Thymus (tissue), 11 donors: Measurements from ENCODE around the gene RPP25L. TPM values are rescaled to one million over a fixed set of nuclear protein-coding genes. Genes with fewer than 3 reads are reported as not detected.

Experiments
- DNase-seq, 9 donors: peaks; one replicate each; pipeline ENCODE4 v3.0.0-alpha.2; 2013; ENCODE audit warnings: low spot score in 9 of 9, low read depth in 6 of 9, missing footprints in 1 of 9
- H3K27ac ChIP-seq, 2 donors: one replicate each; pipeline ENCODE4 v1.5.1; 2013; ENCODE audit warnings: control low read depth in 1 of 2, low read depth in 1 of 2, low read length in 1 of 2, mild to moderate bottlenecking in 1 of 2, moderate library complexity in 1 of 2
- H3K27me3 ChIP-seq, 2 donors: one replicate each; pipeline ENCODE4 v1.5.1; 2013; ENCODE audit warnings: low read length in 1 of 2; ENCODE audit not compliant: control insufficient read depth in 2 of 2, insufficient read depth in 1 of 2
- H3K36me3 ChIP-seq, 2 donors: one replicate each; pipeline ENCODE4 v1.5.1; 2013; ENCODE audit warnings: low read length in 1 of 2, mild to moderate bottlenecking in 1 of 2, moderate library complexity in 1 of 2; ENCODE audit not compliant: control insufficient read depth in 2 of 2, insufficient read depth in 2 of 2
- H3K4me1 ChIP-seq, 2 donors: one replicate each; pipeline ENCODE4 v1.5.1; 2013; ENCODE audit warnings: low read length in 2 of 2; ENCODE audit not compliant: control insufficient read depth in 2 of 2, insufficient read depth in 2 of 2
- H3K4me3 ChIP-seq, 2 donors: one replicate each; pipeline ENCODE4 v1.5.1; 2013; ENCODE audit warnings: low read length in 2 of 2, control low read depth in 1 of 2, mild to moderate bottlenecking in 1 of 2
- H3K9me3 ChIP-seq, 2 donors: one replicate each; pipeline ENCODE4 v1.5.1; 2013; ENCODE audit warnings: low read length in 1 of 2, mild to moderate bottlenecking in 1 of 2; ENCODE audit not compliant: control insufficient read depth in 2 of 2, insufficient read depth in 1 of 2
- WGBS: extraction: QIAGEN DNeasy Blood & Tissue Kit; methylation state at CpG from one replicate; pipeline ENCODE4 v1.1.7; 2013; 5-methylcytosine and 5-hydroxymethylcytosine counted together
- polyA plus RNA-seq: library from polyadenylated mRNA; stranded (reverse); fragments of 200-250 nt; gene quantifications from one replicate; pipeline ENCODE4 v1.2.3, GENCODE V29; 2013
- total RNA-seq: library from RNA; stranded (reverse); fragments of 120-200 nt; gene quantifications from one replicate; pipeline ENCODE4 v1.2.4, GENCODE V29; 2013
- donor health status: healthy.

RPP25L gene
- total and polyA plus RNA-seq, 2 donors = 38.4 to 40.8 TPM

DNA sequence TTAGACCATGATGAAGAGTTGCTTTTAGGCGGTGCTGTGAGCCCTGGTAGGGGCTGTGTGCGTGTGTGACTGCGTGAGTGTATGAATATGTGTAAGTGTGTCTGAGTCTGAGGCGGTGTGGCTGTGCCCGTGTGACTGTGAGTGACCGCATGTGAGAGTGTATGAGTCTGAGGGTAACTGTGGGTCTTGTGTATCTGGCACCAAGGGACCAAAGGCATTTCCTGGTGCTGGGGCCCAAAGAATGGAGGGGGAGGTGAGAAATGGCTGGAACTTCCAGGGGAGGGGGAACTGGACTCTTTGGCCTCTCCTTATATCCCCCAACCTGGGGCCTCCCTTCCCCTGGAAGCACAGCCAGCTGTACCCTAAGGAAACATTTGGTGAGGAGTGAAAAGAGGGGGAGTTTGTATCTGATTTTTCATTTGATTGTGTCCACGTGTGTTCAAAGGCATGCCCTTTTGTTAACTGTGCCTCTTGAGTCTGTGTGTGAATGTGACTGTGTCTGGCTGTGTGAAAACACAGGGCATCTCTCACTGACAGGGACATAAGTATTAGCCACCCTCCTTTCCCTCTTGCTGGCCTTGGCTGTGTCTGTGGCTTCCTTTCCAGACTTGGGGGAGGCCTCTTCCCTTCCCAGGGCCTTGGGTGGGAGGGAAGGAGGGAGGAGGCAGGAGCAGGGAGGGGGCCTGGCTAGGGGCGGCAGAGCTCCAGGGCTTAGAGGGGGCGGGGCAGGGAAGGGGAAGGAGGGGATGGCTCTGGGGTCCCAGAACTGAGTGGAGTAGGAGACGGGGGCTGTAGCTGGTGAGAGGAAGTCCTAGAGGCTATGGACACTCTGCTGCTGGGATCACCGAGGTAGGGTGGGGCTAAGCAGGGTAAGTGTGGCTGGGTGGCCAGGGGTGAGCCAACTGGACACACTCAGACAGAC is 41.5 kb upstream of the RPP25L start:
- Histone ChIP-seq H3K27ac (no peak overlapping the region), H3K27me3 (no peaks in the 10 kb centered on the region), H3K9me3 (no peaks in the 10 kb centered on the region), H3K4me1 (peaks cover 0 to 24% of the 10 kb centered on the region in 2 donors), H3K36me3 (peaks cover 12 to 29% of the 10 kb centered on the region in 2 donors), H3K4me3 (no peak overlapping the region)
- 79% methylated on average over 11 of the region's 11 CpGs for WGBS
- DNase-seq = no peak

DNA sequence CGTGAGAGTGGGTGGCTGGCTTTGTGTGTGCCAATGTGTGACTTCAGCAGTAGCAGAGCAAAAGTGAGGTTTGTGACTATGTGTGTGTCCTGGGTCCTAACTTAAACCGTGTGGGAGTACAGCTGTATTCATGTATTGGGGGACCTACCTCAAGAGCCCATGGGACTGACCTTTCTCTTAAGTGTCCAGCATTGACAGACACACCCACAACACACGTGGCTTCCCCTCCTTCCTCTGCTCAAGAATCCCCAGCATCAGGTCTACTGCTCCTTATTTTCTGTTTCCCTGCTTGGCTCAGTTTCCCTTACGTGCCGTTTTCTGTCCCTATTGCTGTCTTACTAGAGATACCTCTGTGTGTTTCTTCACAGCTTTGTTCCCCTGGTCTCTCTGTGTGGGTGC is 40.7 kb upstream of the RPP25L start:
- Histone ChIP-seq H3K4me3 (no peak overlapping the region), H3K4me1 (peaks cover 2 to 31% of the 10 kb centered on the region in 2 donors), H3K27ac (no peak overlapping the region), H3K9me3 (no peaks in the 10 kb centered on the region), H3K36me3 (peaks cover 14 to 35% of the 10 kb centered on the region in 2 donors), H3K27me3 (no peaks in the 10 kb centered on the region)
- DNase-seq = no peak
- 86% methylated on average over 5 of the region's 5 CpGs for WGBS

GRCh38 chr9:34651876-34652601 is 40.1 kb upstream of the RPP25L start, which contains the start of gene IL11RA:
Gene IL11RA, plus strand, starts transcription at chr9:34652185. Its CDS starts 3,033 bp downstream, at chr9:34655218.
- peak within 1 kb of the TSS in 1 of 2 donors; percentile 17 for H3K27ac ChIP-seq
- peak in 1 of 9 donors; percentile 41 for DNase-seq
- H3K36me3 ChIP-seq = peaks cover 14 to 35% of the 10 kb centered on the region in 2 donors
- no peaks in the 10 kb centered on the region for H3K9me3 ChIP-seq
- WGBS = 57% methylated on average over 24 of the region's 24 CpGs
- no peak within 1 kb of the TSS for H3K4me3 ChIP-seq
- no peaks in the 10 kb centered on the region for H3K27me3 ChIP-seq
- H3K4me1 ChIP-seq = peaks cover 6 to 37% of the 10 kb centered on the region in 2 donors

GRCh38 chr9:34651321-34651720 is 39.4 kb upstream of the RPP25L start:
- 92% methylated on average over 4 of the region's 4 CpGs for WGBS
- H3K4me3 ChIP-seq = no peak overlapping the region
- DNase-seq = no peak
- peaks cover 14 to 35% of the 10 kb centered on the region in 2 donors for H3K36me3 ChIP-seq
- H3K27ac ChIP-seq = no peak overlapping the region
- H3K27me3 ChIP-seq = no peaks in the 10 kb centered on the region
- H3K4me1 ChIP-seq = peaks cover 6 to 39% of the 10 kb centered on the region in 2 donors
- no peaks in the 10 kb centered on the region for H3K9me3 ChIP-seq

DNA sequence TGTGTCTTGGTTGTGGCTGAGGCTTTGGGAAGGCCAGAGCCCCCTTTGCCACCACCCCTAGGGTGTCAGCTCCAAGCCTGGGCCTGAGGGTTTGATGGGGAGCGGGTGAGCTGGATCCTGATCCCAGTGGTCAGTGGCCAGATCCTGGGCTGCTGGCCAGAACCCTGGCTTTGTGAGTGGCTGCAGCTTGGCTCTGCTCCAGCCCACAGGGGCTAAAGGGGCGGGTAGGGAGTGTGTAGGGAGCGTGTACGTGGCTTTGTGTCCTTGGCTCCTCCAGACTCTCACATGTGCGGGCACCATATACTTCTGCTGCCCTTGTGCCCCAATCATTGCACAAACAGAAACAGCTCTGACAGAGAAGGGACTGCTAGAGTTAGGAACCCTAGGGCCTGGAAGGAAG is 38.9 kb upstream of the RPP25L start:
- Histone ChIP-seq H3K4me3 (no peak overlapping the region), H3K27me3 (no peaks in the 10 kb centered on the region), H3K4me1 (peaks cover 9 to 43% of the 10 kb centered on the region in 2 donors), H3K9me3 (no peaks in the 10 kb centered on the region), H3K27ac (peak overlapping the region in 1 of 2 donors; percentile 17), H3K36me3 (peaks cover 14 to 35% of the 10 kb centered on the region in 2 donors)
- no peak for DNase-seq
- WGBS = 97% methylated on average over 5 of the region's 5 CpGs

- WGBS = over 99% methylated on average over 8 of the region's 8 CpGs
- Histone ChIP-seq H3K27ac (no peak overlapping the region), H3K9me3 (no peaks in the 10 kb centered on the region), H3K27me3 (no peaks in the 10 kb centered on the region), H3K4me3 (no peak overlapping the region), H3K4me1 (peaks cover 9 to 42% of the 10 kb centered on the region in 2 donors), H3K36me3 (peaks cover 14 to 35% of the 10 kb centered on the region in 2 donors)
- DNase-seq = no peak
Measured at GRCh38 chr9:34648673-34649072, 36.8 kb upstream of the RPP25L start.

DNA sequence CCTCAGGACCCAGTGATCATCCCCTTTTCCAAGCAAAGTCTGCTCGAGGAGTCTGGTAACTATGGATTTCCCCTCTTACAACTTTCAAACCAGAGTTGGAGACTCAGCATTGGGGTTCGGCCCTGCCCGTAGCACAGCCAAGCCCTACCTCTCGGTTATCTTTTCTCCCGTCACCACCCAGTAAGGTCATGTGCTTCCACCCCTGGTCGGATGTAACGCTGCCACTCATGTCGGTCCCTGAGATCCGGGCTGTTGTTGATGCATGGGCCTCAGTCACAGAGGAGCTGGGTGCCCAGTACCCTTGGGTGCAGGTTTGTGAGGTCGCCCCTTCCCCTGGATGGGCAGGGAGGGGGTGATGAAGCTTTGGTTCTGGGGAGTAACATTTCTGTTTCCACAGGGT is 35.8 kb upstream of the RPP25L start:
- Histone ChIP-seq H3K27ac (no peak overlapping the region), H3K4me3 (peak overlapping the region; percentile 74 to 83), H3K4me1 (peaks cover 9 to 36% of the 10 kb centered on the region in 2 donors), H3K27me3 (no peaks in the 10 kb centered on the region), H3K36me3 (peaks cover 14 to 35% of the 10 kb centered on the region in 2 donors), H3K9me3 (no peaks in the 10 kb centered on the region)
- no peak for DNase-seq
- WGBS = 92% methylated on average over 10 of the region's 10 CpGs

- H3K27ac ChIP-seq = peak overlapping the region; percentile 73 to 89
- H3K9me3 ChIP-seq = no peaks in the 10 kb centered on the region
- no peaks in the 10 kb centered on the region for H3K27me3 ChIP-seq
- H3K36me3 ChIP-seq = peaks cover 14 to 35% of the 10 kb centered on the region in 2 donors
- DNase-seq = no peak
- 1% methylated on average over 8 of the region's 8 CpGs for WGBS
- peak overlapping the region; percentile 74 to 83 for H3K4me3 ChIP-seq
- H3K4me1 ChIP-seq = peaks cover 9 to 30% of the 10 kb centered on the region in 2 donors
Measured at GRCh38 chr9:34647084-34647403, 35.1 kb upstream of the RPP25L start.
